ENCODE data around the gene GJC2. TPM values are rescaled to one million over a fixed set of nuclear protein-coding genes. Genes with fewer than 3 reads are reported as not detected.
A peak's percentile ranks its signal among the peaks of the same experiment; 100 is the strongest.

Gene GJC2
- total RNA-seq, 1 donor from 2014 or later: 1.1 TPM

GRCh38 chr1:228158151-228159007 lies 8.6 kb downstream of the GJC2 start:
- no peak for DNase-seq

DNA sequence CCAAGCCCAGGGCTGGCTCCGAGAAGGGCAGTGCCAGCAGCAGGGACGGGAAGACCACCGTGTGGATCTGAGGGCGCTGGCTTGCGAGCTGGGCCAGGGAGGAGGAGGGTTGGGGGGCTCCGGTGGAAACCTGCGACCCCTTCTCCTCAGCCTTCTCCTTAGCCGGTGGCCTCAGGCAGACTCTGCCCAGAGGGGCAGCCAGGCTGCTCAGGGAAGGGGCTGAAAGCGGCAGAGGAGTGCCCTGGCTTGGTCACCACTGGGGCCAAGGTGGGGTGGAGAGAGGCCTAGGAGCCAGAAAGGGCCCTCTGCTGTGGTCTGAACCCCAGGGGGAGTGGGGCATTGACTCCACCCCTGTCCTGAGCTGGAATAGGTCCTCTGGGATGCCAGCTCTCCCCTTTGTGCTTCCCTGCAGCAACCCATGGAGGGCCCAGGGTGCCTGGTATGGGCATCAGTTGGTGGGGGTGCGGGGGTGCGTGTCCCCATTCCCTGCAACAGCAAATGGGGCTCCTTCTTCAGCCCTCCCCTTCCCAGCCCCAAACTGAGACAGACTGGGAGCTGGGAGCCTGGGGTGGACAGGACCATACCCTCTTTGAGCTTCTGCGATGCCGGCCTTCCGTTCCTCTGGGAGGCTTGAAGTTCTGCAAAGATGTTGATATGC lies 9.4 kb downstream of the GJC2 start:
- DNase-seq: no peak

GRCh38 chr1:228160201-228160761 lies 10.6 kb downstream of the GJC2 start:
- DNase-seq: no peak

- no peak for DNase-seq
Measured at GRCh38 chr1:228161362-228161761, 11.6 kb downstream of the GJC2 start.

GRCh38 chr1:228161866-228162265 lies 12.1 kb downstream of the GJC2 start:
- DNase-seq: no peak

- no peak for DNase-seq
Measured at GRCh38 chr1:228162286-228163006, 12.7 kb downstream of the GJC2 start.

GRCh38 chr1:228163007-228163753 lies 13.4 kb downstream of the GJC2 start:
- no peak for DNase-seq

DNA sequence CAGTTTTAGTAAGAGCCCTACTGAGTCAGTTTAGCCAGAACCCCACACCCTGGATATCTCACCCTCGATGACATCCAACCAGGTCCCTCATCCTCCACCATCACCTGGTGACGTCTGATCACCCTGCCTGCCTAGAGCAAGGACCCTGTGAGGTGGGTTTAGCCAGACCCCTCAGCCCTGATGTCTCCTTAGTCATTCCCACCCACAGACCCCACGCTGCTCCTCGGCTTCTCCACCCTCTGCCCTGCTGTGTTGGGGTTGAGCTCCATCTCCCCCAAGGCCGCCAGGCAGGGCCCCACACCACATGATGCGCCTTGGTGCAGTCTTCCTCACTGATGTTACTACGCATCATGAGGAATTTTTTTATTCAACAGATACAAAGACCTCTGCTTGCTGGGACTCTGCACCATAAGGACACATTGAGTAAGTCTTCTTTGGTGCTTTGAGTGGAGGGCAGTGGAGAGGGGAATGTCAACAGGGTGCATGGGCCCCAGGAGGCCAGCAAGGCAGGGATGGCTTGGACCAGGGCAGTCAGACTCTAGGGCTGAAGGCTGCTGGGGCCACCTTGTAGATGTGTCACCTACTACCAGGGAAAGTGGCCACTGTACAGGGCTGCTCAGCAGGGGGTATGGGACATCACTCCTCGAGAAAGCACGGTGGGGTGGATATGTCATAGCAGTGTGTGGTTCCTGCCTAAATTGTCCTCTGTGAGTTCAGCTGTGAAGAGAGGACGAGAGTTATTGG lies 14.2 kb downstream of the GJC2 start:
- no peak for DNase-seq

DNA sequence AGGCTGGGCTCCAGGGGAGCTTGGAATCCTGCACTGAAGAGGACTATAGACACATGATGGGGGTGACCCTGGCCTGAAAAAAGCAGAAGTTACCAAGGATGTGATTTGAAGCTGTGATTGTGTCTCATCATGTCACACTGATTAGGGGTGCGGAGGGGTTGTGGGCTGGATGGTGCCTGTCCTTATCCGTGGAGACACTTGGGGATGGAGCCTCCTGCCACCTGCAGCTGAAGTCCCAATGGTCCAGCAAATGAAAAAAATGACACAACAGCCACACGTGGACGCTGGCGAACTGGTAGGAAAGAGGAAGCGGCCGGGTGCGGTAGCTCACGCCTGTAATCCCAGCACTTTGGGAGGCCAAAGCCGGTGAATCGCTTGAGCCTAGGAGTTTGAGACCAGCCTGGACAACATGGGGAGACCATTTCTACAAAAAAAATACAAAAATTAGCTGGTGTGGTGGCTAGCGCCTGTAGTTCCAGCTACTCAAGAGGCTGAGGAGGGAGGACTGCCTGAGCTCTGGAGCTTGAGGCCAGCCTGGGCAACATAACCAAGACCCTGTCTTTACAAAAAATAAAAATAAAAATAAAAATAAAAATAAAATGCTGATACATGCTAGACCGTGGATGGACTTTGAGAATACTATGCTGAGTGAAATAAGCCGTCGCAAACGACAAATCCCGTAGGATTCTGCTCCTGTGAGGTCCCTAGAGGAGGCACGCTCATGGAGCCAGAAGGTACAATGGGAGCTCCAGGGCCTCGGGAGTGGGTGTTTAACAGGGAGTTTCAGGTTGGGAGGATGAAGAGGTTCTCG lies 15.0 kb downstream of the GJC2 start:
- no peak for DNase-seq

DNA sequence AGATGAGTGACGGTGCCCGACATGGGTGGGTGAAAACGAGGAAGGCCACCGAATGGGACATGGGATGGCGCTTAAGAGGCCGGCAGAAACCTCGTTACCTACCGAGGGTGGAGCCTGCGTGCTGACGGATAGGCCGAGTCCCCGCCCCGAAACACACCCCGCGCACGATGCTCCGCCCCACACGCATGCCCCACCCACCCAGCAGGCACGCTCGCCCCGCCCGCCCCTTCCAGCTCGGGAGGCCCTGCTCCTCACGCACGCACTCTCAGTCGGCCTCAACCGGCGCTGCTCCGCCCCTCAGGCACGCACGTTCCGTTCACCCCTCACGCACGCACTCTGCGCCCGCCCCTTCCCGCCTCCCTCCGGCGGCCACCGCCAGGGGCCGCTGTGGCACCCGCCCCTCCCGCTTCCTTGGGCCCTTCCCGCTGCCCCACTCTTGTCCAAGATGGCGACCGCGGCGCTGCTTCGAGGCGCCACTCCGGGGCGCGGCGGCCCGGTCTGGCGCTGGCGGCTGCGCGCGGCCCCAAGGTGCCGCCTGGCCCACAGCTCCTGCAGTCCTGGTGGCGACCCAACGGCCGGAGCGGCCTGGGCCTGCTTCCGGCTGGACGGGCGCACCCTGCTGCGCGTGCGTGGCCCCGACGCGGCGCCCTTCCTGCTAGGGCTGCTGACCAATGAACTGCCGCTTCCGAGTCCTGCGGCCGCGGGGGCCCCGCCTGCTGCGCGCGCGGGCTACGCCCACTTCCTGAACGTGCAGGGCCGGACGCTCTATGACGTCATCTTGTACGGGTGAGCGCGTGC lies 15.8 kb downstream of the GJC2 start, which contains the start of gene IBA57:
Gene IBA57 (plus strand): TSS at position 433 of the 798 bp plus-strand sequence. CDS start 13 bp downstream, at position 446.
- DNase-seq: peak; percentile 100

- DNase-seq: no peak
Measured at GRCh38 chr1:228166170-228166936, 16.6 kb downstream of the GJC2 start.

DNA sequence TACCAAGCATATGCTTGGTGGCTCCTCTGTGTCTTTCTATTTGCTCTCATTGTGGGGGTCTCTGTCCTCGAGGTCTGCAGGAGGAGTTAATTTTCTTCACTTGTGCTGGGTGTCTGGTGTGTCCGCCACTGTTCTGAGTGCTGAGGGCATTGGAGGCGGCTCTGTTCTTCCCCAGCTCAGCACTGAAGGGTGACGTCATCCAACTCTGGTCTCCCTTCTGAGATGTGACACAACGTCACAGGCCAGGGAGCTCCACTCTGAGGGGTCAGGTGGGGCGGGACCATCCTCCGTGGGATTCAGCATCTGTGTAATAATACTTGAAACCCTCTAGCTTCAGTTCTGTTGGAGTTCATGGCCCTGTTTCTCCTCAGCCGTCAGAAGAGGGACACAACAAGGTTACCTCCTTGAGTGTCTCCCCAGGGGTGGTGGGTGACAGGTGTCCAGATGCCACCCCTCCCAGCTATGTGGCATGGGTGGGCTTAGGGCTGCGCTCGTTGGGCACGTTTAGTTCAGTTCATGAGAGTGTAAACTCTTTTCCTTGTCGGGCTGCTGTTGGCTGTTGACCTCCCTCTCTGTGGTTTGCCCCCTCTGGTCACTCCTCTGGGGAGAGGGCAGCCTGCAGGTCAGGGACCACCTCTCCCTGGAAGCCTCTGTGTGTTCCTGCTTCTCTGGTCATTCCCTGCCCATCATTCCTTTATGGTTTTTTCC lies 19.0 kb downstream of the GJC2 start:
- no peak for DNase-seq

GRCh38 chr1:228169345-228169744 lies 19.6 kb downstream of the GJC2 start:
- DNase-seq: no peak

DNA sequence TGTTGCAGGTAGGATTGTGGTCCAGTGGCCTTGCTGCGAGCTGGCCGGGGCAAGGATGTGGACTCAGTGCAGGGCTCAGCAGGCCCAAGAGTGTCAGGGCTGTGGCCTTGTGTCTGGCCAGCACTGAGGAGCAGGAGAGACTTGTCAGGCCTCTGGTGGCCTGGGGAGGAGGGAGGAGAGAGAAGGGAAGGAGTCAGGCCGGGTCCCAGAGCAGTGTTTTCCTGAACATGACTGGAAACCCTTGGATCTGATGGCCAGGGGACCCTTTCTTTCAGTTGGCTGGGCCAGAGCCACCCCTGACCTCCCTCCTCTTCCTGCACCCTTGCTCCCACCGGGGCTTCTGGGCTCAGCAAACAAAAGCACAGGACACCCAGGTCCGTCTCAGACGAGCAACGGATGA lies 20.9 kb downstream of the GJC2 start:
- no peak for DNase-seq

DNA sequence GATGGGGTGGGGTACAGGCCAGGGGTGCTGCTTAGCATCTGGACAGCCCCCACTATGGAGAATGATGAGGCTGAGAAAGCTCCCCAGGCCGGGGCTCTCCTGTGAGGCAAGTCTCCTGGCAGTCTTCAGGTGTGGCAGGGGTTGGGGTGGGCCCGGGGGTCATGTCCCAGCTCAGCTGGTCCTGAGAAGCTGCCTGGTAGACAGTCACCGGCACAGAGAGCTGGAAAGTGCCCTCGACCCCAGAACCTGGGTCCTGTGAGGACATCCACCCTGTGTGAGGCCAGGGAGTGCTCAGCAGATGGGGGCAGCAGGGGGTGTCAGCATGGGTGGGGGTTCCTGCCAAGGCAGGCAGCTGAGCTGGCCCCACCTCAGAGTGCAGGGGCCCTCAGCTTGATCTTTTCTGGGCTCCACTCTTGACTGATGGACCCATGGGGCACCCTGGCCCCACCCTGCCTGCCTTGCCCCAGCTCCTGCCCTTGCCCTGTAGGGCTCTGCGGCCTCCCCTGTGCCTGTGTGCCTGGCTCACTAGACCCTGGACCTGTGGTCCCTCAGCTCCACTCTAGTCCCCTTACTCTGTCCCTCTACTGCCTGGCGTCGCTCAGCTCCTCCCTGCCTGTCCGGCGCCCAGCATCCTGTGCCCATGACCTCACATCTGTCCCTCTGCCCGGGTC lies 21.6 kb downstream of the GJC2 start:
- DNase-seq: no peak

- no peak for DNase-seq
Measured at GRCh38 chr1:228172591-228173527, 23.1 kb downstream of the GJC2 start.

Data from occipital lobe (tissue), 2 donors.